Stimulated activated naive CD8-positive, alpha-beta T cell treated with anti-CD3 and anti-CD28 coated beads, Interleukin-15, Interleukin-2, amounts not matched to agents 100 U/mL and 50 U/mL, for 24 hours (primary cell): ENCODE data around the gene TPT1.
"Not testable (repeated sequence)": the region's sequence is repeated elsewhere in the genome, so short reads cannot be mapped to it uniquely, and the experiment has no call there.

Experiments used
- ATAC-seq: fragments of 150-1000 bp; cut with Tn5 transposase; one replicate; pipeline ENCODE4 v1.10.0; 2021
- DNase-seq: peaks from one replicate; pipeline ENCODE4 v3.0.0; 2021

The TPT1 gene

DNA sequence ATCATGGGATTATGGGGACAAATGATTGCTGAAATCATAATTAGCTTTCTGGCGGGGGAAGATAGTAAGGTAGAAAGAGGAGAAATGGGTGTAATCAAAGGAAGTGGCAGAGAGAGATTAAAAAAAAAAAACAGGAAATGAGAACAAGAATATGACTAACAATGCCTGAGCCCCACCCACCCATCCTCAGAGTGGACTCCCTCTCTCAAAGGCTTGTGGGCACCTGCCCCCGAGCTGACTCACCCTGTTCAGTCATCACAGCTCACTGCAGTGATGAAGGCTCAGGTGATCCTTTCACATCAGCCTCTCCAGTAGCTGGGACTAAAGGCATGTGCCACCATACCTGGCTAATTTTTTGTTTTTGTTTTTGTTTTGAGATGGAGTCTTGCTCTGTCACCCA is 26.4 kb upstream of the TPT1 start:
- ATAC-seq (peak; percentile 100), DNase-seq (peak; percentile 88)

DNA sequence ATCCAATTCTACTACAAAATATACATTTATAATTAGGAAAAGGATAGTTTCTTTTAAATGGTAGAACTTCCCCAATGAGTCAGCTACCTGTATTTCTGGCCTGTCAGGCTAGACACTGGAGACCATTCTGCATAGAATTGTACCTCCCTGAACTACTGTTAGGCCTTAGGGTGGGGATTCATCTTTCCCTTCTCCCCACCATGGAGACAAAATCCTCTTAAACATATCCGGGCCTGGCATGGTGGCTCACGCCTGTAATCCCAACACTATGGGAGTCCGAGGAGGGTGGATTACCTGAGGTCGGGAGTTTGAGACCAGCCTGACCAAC is 24.5 kb upstream of the TPT1 start:
- DNase-seq (no peak), ATAC-seq (no peak)

DNA sequence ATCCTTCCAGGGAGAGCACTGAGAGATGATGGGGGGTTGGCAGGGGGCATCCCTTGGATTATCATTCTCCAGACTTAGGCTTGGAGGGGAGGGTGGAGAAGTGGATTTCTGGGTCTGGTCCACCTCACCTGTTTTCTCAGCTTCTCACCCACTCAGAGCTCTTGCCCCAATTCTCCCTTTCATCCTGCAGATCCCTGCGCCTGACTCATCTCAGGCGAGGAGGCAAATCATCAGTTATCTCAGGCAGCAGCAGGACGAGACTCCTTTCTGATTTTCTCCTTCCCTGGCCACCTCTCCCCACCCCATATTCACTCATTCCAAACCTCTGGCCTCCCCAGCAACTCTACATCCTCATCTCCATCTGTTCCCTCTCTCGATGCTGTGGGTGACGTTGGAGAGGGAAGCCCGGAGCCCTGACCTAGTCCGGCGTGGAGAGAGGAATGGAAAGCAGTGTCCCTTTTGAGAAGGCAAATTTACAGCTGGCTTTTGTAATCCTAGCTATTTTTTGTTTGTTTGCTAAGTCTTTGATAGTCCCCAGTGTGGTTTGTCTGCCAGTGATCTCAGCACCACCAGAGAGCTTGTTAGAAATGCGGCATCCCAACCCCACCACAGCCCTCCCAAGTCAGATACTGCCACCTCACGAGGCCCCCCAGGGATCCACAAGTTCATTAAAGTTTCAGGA is 24.0 kb upstream of the TPT1 start:
- no peak for ATAC-seq
- DNase-seq = no peak

DNA sequence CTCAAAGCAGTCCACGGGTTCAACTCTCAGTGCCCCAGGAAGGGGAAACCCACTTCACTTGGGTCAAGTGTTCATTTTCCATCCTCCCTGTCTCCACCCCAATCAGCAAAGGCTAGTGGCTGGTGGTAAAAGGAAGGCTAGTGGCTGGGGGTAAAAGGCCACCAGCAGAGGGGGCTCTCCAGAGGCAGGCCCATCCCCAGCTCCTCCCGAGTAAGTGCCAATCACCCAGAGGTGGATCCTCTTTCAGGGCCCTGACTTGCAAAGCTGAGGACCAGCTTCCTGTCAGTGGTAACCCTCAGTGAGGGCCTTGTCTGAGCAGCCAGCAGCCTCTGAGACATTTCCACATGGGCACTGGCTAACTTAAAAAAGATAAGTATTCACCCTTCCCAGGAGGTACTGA is 22.0 kb upstream of the TPT1 start:
- no peak for ATAC-seq
- DNase-seq = no peak

DNA sequence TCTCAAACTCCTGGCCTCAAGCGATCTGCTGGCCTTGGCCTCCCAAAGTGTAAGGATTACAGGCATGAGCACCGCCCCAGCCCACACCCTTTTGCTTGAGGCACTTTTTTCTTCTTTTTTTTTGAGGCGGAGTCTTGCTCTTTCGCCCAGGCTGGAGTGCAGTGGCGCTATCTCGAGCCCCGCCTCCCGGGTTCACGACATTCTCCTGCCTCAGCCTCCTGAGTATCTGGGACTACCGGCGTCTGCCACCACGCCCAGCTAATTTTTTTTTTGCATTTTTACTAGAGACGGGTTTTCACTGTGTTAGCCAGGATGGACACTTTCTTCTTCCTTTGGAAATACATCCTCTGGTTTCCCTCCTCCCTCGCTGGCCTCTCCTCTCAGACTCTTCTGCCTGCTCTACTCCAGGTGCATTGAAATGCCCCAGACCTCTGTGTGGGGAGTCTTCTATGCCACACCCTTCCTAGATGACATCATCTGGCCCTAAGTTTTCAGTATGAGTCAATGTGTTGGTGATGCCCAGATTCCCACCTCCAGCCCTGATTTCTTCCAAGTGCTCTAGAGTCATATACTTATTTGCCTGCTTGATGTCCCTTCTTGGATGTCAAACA is 20.7 kb upstream of the TPT1 start:
- no peak for DNase-seq
- ATAC-seq = no peak

DNA sequence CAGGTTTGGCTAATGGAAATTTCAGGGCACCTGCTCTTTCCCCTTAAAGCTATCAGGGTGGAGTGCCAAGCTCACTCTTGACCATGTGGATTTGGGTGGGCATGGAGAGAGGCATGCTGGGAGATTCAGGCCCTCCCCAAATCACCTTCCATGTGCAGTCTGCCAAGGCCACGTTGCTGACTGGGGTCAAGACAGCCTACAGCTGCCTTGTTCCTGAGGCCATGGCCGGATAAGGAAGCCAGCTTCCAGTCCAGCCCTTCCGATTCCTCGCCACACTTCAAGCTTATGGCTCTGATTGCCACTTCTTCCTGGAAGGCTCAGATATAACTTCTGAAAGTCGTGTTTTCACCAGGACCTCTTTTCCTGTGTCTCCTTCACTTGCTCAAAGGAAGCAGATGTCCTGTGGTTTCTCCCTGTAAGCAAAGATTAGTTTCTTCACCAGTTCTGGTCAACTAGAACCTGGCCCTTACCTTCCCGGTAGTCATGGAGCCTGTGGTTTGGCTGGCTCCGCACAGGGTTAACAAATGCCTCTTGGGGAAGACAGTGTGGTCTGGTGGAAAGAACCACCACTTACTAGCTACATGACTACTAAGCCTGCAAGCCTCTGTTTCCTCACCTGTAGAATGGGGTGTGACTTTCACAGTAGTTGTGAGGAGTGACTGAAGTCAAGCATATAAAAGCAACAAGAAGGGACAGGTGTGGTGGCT is 16.1 kb upstream of the TPT1 start:
- DNase-seq (no peak), ATAC-seq (no peak)

DNA sequence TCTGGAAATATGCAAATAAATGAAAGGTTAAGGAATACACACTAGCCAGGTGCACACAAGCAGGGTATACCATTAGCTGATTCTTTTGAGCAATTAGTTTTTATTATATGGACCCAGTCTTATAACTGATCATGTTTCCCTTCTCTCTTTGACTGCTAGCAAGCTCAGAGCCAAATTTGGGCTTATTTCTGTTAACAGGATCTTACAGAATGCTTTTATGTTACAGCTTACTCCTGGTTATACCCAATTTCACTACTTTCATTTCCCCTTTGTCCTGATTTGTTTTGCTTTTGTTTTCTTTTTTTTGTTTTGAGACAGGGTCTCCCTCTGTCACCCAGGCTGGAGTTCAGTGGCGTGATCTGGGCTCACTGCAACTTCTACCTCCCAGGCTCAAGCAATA is 12.9 kb upstream of the TPT1 start:
- no peak for ATAC-seq
- no peak for DNase-seq

DNA sequence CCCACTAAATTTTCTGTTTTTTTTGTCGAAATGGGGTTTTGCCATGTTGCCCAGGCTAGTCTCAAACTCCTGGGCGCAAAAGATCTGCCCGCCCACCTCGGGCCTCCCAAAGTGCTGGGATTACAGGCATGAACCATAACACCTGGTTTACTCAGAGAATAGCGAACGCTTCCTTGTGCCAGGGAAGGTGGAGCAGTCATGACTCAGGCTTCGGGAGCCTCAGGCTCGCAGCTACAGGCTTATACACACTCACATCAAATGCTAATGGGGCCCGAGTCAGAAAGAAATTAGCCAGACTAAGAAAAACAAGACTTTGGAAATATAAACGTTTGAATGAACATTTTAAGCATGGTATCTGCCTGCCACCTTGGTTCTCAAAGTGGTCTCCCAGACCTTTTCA is 11.0 kb upstream of the TPT1 start:
- no peak for ATAC-seq

DNA sequence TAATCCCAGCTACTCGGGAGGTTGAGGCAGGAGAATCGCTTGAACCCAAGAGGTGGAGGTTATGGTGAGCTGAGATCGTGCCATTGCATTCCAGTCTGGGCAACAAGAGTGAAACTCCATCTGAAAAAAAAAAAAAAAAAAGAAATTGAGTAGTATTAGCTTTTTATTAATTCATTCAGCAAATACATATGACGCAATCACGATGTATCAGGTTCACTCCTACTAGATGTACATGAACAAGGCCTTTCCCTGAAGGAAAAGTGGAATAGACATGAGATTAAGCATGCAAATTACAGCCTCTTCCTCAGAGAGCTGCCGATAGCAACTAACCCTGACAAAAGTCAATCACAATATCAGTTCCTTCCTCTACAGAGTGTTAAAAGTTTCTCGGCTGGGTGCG is 9.2 kb upstream of the TPT1 start:
- no peak for DNase-seq

More for the DNA sequence above, 11.0 kb upstream of the TPT1 start:
- no peak for DNase-seq

DNA sequence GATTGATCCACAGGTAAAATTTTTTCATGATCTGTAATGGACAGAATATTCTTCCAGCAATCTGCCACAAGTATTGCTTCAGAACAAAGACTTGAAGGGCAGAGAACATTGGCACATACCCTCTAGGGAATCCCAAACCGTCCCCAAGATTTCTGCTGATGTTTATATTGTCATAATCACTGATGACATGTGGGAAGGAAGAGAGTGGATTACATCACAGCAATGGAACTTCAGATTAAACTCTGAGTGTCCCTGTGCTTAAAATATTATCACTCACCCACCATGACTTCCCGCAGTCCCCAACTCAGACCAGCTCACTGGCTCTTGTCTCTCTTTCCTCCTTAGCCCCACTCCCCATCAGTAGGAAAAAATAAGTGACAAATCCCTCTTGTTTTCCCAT is 8.5 kb upstream of the TPT1 start:
- DNase-seq (no peak), ATAC-seq (no peak)

More for the DNA sequence above, 9.2 kb upstream of the TPT1 start:
- no peak for ATAC-seq

DNA sequence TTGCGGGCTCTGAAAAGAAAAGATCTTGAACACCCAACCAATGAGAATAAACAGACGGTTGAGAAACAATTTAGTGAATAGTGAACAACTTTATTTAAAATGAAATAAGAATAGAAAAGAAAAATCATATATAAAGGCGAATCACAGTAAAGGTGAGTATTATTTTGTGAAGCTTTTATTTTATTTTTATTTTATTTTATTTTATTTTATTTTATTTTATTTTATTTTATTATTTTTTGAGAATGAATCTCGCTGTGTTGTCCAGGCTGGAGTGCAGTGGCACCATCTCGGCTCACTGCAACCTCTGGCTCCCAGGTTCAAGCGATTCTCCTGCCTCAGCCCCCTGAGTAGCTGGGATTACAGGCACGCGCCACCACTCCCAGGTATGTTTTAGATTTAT is 3.1 kb upstream of the TPT1 start:
- DNase-seq, ATAC-seq: not testable (repeated sequence)

DNA sequence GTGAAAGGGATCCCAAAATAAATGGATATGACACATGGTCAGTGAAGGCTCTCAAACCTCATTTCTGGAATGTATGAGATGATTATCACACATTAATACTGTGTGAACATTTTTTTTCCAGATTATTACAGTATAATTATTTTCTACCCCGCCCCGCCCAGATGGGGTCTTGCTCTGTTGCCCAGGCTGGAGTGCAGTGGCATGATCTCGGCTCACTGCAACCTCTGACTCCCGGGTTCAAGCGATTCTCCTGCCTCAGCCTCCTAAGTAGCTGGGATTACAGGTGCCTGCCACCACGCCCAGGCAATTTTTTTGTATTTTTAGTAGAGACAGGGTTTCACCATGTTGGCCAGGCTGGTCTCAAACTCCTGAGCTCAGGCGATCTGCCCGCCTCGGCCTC is 2.1 kb upstream of the TPT1 start:
- not testable (repeated sequence) for DNase-seq, ATAC-seq

DNA sequence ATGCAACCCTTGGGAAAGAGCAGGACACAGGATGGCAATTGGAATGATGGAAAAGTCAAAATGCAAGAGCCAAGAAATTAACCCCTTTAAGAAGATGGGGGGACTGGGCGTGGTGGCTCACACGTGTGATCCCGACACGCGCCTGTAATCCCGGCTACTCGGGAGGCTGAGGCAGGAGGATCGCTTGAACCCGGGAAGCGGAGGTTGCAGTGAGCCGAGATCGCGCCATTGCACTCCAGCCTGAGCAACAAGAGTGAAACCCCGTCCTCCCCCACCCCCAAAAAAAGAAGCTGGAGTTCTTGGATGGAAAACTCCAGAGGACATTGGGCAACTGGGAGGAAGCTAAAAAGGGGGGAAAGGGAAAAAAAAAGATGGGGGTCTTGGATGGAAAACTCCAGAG is 1.7 kb upstream of the TPT1 start:
- not testable (repeated sequence) for ATAC-seq, DNase-seq

DNA sequence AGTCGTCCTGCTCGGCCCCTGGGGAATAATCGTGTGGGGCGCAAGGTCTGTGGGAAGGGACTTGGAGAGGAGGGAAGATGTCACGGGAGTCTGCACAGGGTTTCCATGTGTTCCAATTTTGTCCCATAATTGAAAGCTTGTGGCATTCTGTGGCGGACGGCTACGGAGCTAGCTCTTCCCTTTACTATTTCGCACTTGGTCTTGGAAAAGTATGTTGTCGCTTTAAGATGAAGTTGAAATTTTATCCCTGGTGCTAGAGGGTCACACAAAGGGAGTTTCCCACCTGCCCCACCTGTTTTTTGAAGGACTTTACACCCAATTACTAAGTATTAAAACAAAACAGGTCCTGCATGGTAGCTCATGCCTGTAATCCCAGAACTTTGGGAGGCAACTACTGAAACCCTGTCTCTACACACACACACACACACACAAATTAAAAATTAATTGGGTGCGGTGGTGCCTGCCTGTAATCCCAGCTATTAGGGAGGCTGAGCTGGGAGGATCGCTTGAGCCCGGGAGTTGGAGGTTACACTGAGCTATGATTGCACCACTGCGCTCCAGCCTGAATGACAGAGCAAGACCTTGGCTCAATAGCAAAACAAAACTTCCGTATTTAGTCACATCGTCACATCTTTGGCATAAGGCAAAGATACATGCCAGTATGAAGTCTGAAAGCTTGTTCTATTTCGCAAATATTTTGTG is 967 bp upstream of the TPT1 start:
- DNase-seq = no peak

DNA sequence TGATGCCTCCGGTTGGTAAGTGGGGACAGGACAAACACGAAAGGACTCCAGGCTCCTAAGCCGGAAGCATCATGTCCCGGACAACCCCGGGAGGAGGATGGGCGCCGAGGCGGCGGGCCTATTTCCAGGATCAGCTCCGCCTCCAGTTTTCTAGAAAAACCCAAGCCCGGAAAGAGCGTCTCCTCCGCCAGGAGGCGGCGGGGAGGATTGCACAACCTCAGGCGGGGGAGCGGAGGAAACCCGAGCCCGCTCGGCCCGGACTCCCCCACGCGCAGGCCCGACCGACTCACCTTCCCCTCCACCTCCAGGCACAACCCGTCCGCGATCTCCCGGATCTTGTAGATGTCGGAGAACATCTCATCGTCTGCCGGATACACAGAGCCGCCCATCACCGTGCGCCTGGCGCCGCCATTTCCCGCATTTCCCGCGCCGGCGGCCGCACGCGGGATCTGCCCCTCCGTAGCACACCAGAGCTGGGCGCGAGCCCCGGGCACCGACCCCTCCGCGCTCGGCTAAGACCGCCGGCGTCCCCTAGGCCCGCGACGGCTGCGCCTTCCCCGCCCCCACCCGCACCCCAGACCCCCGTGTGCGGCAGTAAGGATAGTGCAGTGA is 455 bp downstream of the TPT1 start:
- peak; percentile 51 for ATAC-seq
- DNase-seq = peak; percentile 83

More for the DNA sequence above, 967 bp upstream of the TPT1 start:
- ATAC-seq = no peak

DNA sequence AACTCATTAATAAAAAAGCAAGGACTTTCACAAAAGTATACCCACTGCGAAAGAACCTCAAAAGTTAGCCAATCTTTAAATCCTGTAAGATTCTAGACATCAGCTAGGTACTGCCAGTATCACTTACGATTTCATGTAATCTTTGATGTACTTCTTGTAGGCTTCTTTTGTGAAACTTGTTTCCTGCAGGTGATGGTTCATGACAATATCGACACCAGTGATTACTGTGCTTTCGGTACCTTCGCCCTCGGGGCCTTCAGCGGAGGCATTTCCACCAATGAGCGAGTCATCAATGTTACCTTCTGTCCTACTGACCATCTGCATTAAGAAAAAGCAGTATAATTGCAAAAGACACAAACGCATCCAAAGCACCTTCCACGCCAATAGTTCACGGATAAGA is 1.1 kb downstream of the TPT1 start:
- ATAC-seq (no peak), DNase-seq (no peak)

DNA sequence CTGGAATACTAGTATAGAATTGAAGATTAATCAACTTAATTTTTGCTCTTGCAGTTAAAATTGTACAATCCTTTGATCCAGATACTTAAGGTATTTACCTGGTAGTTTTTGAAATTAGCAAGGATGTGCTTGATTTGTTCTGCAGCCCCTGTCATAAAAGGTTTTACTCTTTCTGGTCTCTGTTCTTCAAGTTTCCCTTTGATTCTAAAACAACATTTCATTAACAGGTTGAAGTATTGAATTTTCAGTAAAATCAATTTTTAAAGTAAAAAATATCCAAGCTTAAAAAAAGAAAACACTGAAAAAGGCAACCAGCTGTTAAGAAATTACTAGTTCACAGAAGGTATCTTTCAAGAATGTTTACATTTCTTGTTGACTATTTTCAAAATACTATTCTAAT is 1.6 kb downstream of the TPT1 start:
- no peak for ATAC-seq

DNA sequence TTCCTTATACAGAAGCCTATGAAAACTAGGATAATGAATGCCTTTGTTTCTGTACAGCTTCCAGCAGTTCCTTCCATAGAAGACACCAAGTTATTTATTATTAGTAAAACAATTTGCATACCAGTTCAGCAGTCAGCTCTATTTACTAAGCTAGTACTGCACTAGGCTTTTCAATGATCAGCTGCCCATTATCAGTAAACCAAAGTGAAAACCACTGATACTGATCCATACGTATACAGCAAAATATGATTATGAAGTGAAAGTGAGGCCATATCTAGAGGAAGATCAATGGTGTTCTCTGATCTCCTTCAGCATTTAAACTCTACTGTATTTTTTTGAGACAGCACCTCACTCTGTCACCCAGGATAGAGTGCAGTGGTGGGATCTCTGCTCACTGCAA is 3.2 kb downstream of the TPT1 start:
- no peak for ATAC-seq
- no peak for DNase-seq

More for the DNA sequence above, 1.6 kb downstream of the TPT1 start:
- DNase-seq = no peak

DNA sequence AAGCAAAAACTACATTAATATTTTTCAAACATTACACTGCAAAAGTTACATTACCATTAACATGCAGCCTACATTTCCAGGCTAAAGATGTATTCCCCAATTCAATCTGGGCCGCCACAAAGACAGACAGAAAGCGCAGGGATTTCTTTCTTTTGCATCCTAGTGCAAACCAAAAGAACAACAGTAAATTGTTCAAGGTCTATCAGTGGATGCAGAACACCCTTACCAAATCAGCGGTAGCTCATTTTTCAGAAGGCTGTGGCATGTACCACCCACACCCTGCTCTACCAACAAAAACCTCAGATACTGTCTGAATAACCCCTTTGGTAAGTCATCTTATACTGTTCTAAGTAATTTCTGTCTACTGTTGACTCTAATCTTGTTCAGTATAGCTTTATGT is 3.6 kb downstream of the TPT1 start:
- ATAC-seq (no peak), DNase-seq (no peak)

DNA sequence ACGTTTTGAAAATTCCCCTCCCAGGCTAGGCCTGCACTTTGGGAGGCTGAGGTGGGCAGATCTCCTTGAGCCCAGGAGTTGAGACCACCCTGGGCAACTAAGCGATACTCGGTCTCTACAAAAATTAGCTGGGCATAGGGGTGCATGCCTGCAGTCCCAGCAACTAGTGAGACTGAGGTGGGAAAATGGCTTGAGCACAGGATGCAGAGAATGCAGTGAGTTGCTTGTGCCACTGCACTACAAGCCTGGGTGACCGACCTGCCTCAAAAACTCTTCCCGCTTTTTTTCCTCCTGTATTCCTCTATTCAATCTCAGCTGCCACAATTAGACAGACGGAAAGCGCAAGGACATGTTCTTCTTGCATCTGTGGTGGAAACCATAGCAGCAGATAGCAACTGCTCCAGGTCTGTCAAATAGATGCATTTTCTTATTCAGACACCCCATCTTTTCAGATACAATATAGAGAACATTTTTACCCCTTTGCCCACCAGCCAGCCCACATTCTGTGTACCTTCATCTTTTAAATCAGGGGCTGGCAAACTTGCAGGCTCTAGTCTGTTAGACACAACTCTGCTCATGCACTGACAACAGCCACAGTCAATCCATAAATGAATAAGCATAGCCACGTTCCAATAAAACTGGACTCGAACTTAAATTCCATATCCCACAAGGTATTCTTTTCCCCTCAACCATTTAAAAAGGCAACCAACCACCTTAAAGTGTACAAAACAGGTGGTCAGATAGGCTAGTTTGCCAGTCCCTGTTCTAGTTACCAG is 4.8 kb downstream of the TPT1 start:
- DNase-seq (no peak), ATAC-seq (no peak)

DNA sequence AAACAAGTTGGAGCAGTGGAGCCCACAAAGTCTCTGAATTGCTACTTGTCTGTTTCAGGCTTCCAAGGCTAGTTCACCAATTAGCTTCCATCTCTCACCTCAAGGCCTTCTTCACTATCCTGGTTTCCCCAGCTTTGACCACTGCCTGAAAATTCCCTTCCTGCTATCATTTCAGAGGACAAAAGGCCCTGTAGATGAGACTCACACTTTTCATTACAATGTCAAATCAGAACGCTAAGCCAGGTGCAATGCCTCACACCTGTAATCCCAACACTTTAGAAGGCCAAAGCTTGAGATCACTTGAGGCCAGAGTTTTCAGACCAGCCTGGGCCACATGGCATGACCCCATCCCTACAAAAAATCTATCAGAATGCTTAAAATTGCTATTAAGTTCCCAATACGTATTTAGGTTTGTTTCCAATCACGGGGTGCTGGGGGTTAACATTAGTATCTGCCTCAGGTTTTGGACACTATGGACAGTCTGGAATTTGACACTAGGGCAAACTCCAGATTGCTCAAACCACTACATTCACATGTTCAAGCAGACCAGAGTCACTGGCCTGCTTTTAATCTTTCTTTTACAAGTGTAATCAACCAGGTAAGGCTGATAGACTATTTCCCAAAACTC is 5.5 kb downstream of the TPT1 start:
- ATAC-seq (no peak), DNase-seq (no peak)
